Choroid plexus epithelial cell (primary cell): ENCODE measurements around the gene UNC13B.
"Not testable (repeated sequence)": the region's sequence is repeated elsewhere in the genome, so short reads cannot be mapped to it uniquely, and the experiment has no call there.

Source experiments
- DNase-seq: peaks from one replicate; pipeline ENCODE4 v3.0.0-alpha.2; 2010; ENCODE audit warnings: low read depth
- H3K4me3 ChIP-seq: 2 replicates; pipeline ENCODE4 v1.5.1; 2011; ENCODE audit warnings: low read depth, mild to moderate bottlenecking, control low read depth, low read length, moderate library complexity
- CTCF ChIP-seq: conservative IDR thresholded peaks from 2 replicates; pipeline ENCODE4 v1.5.1; 2011; ENCODE audit warnings: low read depth, mild to moderate bottlenecking, control low read depth, inconsistent platforms, low read length, moderate library complexity

The UNC13B gene

GRCh38 chr9:35116898-35117551 is 44.8 kb upstream of the UNC13B start:
- H3K4me3 ChIP-seq: peak overlapping the region; percentile 90
- peak; percentile 97 for DNase-seq
- peak; percentile 98 for TF ChIP-seq CTCF

DNA sequence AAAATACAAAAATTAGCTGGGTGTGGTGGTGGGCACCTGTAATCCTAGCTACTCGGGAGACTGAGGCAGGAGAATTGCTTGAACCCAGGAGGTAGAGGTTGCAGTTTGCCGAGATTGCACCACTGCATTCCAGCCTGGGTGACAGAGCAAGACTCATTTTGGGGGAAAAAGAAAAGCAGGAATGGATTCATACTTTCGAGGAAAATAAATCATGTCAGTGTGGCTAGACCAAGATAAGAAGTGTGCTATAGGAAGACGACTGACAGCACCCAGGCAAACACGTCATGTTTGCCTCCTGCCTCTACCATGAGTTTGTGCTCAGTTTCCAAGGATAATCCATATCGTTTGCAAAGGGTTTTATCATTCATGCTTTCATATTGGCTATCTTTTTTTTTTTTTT is 26.9 kb upstream of the UNC13B start:
- no peak for TF ChIP-seq CTCF
- no peak overlapping the region for H3K4me3 ChIP-seq

GRCh38 chr9:35135988-35136387 is 25.8 kb upstream of the UNC13B start:
- no peak for DNase-seq
- no peak for TF ChIP-seq CTCF
- H3K4me3 ChIP-seq: no peak overlapping the region

More for the DNA sequence above, 26.9 kb upstream of the UNC13B start:
- DNase-seq: no peak

DNA sequence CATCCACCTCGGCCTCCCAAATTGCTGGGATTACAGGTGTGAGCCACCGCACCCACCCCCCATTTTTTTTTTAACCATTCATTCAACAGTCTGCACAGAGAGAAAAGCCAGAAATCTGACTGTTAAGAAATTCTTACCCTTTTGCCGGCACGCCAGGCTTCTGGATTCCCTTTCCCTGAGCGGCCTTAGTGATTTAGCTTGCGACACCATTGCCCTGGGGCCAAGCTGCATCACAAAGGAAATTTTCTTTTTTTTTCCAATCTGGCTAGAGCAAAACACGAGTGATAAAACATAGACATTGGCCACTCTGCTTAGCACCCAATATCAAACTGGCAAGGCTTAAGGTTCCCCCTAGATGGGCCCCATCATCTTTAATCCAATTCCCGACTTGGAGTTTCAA is 24.9 kb upstream of the UNC13B start:
- no peak for DNase-seq
- no peak for TF ChIP-seq CTCF
- no peak overlapping the region for H3K4me3 ChIP-seq

GRCh38 chr9:35140093-35140492 is 21.7 kb upstream of the UNC13B start:
- H3K4me3 ChIP-seq: no peak overlapping the region
- no peak for DNase-seq
- TF ChIP-seq CTCF: no peak

- no peak overlapping the region for H3K4me3 ChIP-seq
- no peak for TF ChIP-seq CTCF
- no peak for DNase-seq
Measured at GRCh38 chr9:35142037-35142436, 19.8 kb upstream of the UNC13B start.

GRCh38 chr9:35147941-35148563 is 13.8 kb upstream of the UNC13B start:
- not testable (repeated sequence) for DNase-seq

More at GRCh38 chr9:35147941-35148563, 13.8 kb upstream of the UNC13B start:
- H3K4me3 ChIP-seq: not testable (repeated sequence)
